IPS-18a (cell line): ENCODE data around the gene GLMP.

Source experiments
- H3K27ac ChIP-seq: one replicate; pipeline ENCODE4 v1.5.1; 2013; ENCODE audit warnings: low read length
- H3K27me3 ChIP-seq: one replicate; pipeline ENCODE4 v1.6.1; 2013; ENCODE audit warnings: mild to moderate bottlenecking, low read length; ENCODE audit not compliant: control insufficient read depth, insufficient read depth
- H3K36me3 ChIP-seq: one replicate; pipeline ENCODE4 v1.6.1; 2013; ENCODE audit warnings: low read depth, low read length; ENCODE audit not compliant: control insufficient read depth
- H3K4me1 ChIP-seq: one replicate; pipeline ENCODE4 v1.6.1; 2013; ENCODE audit warnings: low read depth, low read length; ENCODE audit not compliant: control insufficient read depth
- H3K4me3 ChIP-seq: one replicate; pipeline ENCODE4 v1.5.1; 2013; ENCODE audit warnings: low read length
- H3K9ac ChIP-seq: one replicate; pipeline ENCODE4 v1.6.1; 2013; ENCODE audit warnings: mild to moderate bottlenecking, low read length, moderate library complexity
- H3K9me3 ChIP-seq: one replicate; pipeline ENCODE4 v1.6.1; 2013; ENCODE audit warnings: low read depth, low read length; ENCODE audit not compliant: control insufficient read depth

GLMP gene

GRCh38 chr1:156310962-156311361 lies 15.5 kb upstream of the GLMP start:
- Histone ChIP-seq H3K9ac (no peak overlapping the region), H3K4me1 (no peaks in the 10 kb centered on the region), H3K27ac (no peak overlapping the region), H3K27me3 (no peaks in the 10 kb centered on the region), H3K4me3 (no peak overlapping the region), H3K9me3 (no peaks in the 10 kb centered on the region), H3K36me3 (peaks cover 77% of the 10 kb centered on the region)

- peaks cover 59% of the 10 kb centered on the region for H3K36me3 ChIP-seq
- no peaks in the 10 kb centered on the region for H3K9me3 ChIP-seq
- no peaks in the 10 kb centered on the region for H3K4me1 ChIP-seq
- H3K4me3 ChIP-seq = no peak overlapping the region
- no peaks in the 10 kb centered on the region for H3K27me3 ChIP-seq
- no peak overlapping the region for H3K9ac ChIP-seq
- no peak overlapping the region for H3K27ac ChIP-seq
These were observed 12.6 kb upstream of the GLMP start for GRCh38 chr1:156308078-156308477.

GRCh38 chr1:156305215-156305614 lies 9.7 kb upstream of the GLMP start:
- Histone ChIP-seq H3K4me3 (no peak overlapping the region), H3K27ac (no peak overlapping the region), H3K9ac (no peak overlapping the region), H3K9me3 (no peaks in the 10 kb centered on the region), H3K36me3 (peaks cover 33% of the 10 kb centered on the region), H3K27me3 (no peaks in the 10 kb centered on the region), H3K4me1 (no peaks in the 10 kb centered on the region)

- H3K4me3 ChIP-seq = no peak overlapping the region
- peaks cover 13% of the 10 kb centered on the region for H3K36me3 ChIP-seq
- no peaks in the 10 kb centered on the region for H3K9me3 ChIP-seq
- H3K9ac ChIP-seq = no peak overlapping the region
- no peak overlapping the region for H3K27ac ChIP-seq
- H3K27me3 ChIP-seq = no peaks in the 10 kb centered on the region
- H3K4me1 ChIP-seq = no peaks in the 10 kb centered on the region
These were observed 7.8 kb upstream of the GLMP start for GRCh38 chr1:156303241-156303640.

GRCh38 chr1:156298852-156299357 lies 3.4 kb upstream of the GLMP start, which contains the start of gene VHLL:
VHLL (minus strand) TSS chr1:156299307; CDS start chr1:156299189, 118 bp downstream.
- no peak within 1 kb of the TSS for H3K27ac ChIP-seq
- no peak within 1 kb of the TSS for H3K4me3 ChIP-seq
- no peaks in the 10 kb centered on the region for H3K9me3 ChIP-seq
- no peaks in the 10 kb centered on the region for H3K4me1 ChIP-seq
- H3K27me3 ChIP-seq = no peaks in the 10 kb centered on the region
- peaks cover under 1% of the 10 kb centered on the region for H3K36me3 ChIP-seq
- no peak within 1 kb of the TSS for H3K9ac ChIP-seq

GRCh38 chr1:156293895-156294294 lies 1.6 kb downstream of the GLMP start:
- Histone ChIP-seq H3K4me3 (no peak overlapping the region), H3K36me3 (no peaks in the 10 kb centered on the region), H3K4me1 (no peaks in the 10 kb centered on the region), H3K27ac (no peak overlapping the region), H3K9me3 (no peaks in the 10 kb centered on the region), H3K27me3 (no peaks in the 10 kb centered on the region), H3K9ac (no peak overlapping the region)

- no peak overlapping the region for H3K27ac ChIP-seq
- H3K9ac ChIP-seq = no peak overlapping the region
- H3K9me3 ChIP-seq = no peaks in the 10 kb centered on the region
- H3K27me3 ChIP-seq = no peaks in the 10 kb centered on the region
- H3K4me3 ChIP-seq = no peak overlapping the region
- no peaks in the 10 kb centered on the region for H3K36me3 ChIP-seq
- no peaks in the 10 kb centered on the region for H3K4me1 ChIP-seq
These were observed 2.4 kb downstream of the GLMP start for GRCh38 chr1:156293098-156293434.

GRCh38 chr1:156291226-156292061 lies 4.0 kb downstream of the GLMP start:
- Histone ChIP-seq H3K27me3 (no peaks in the 10 kb centered on the region), H3K9ac (peak overlapping the region; percentile 43), H3K4me1 (no peaks in the 10 kb centered on the region), H3K27ac (no peak overlapping the region), H3K4me3 (peak overlapping the region; percentile 68), H3K9me3 (no peaks in the 10 kb centered on the region), H3K36me3 (no peaks in the 10 kb centered on the region)

- Histone ChIP-seq H3K9ac (no peak overlapping the region), H3K9me3 (no peaks in the 10 kb centered on the region), H3K4me3 (no peak overlapping the region), H3K27ac (no peak overlapping the region), H3K36me3 (no peaks in the 10 kb centered on the region), H3K4me1 (no peaks in the 10 kb centered on the region), H3K27me3 (no peaks in the 10 kb centered on the region)
These were observed 5.6 kb downstream of the GLMP start for GRCh38 chr1:156289857-156290256.

- H3K27me3 ChIP-seq = no peaks in the 10 kb centered on the region
- no peak overlapping the region for H3K9ac ChIP-seq
- H3K27ac ChIP-seq = no peak overlapping the region
- peaks cover 15% of the 10 kb centered on the region for H3K4me1 ChIP-seq
- H3K9me3 ChIP-seq = no peaks in the 10 kb centered on the region
- H3K4me3 ChIP-seq = no peak overlapping the region
- H3K36me3 ChIP-seq = no peaks in the 10 kb centered on the region
These were observed 9.4 kb downstream of the GLMP start for GRCh38 chr1:156286061-156286460.

GRCh38 chr1:156285437-156285836 lies 10.0 kb downstream of the GLMP start:
- peaks cover 16% of the 10 kb centered on the region for H3K4me1 ChIP-seq
- H3K9me3 ChIP-seq = no peaks in the 10 kb centered on the region
- no peak overlapping the region for H3K27ac ChIP-seq
- H3K9ac ChIP-seq = no peak overlapping the region
- H3K27me3 ChIP-seq = no peaks in the 10 kb centered on the region
- no peak overlapping the region for H3K4me3 ChIP-seq
- H3K36me3 ChIP-seq = no peaks in the 10 kb centered on the region

GRCh38 chr1:156284757-156285156 lies 10.7 kb downstream of the GLMP start:
- no peaks in the 10 kb centered on the region for H3K9me3 ChIP-seq
- no peak overlapping the region for H3K4me3 ChIP-seq
- no peak overlapping the region for H3K9ac ChIP-seq
- H3K4me1 ChIP-seq = peaks cover 16% of the 10 kb centered on the region
- H3K27ac ChIP-seq = no peak overlapping the region
- H3K36me3 ChIP-seq = no peaks in the 10 kb centered on the region
- no peaks in the 10 kb centered on the region for H3K27me3 ChIP-seq
